HG03442 (cell line): Measurements from ENCODE around the gene THOC2.
"Not testable (repeated sequence)": the region's sequence is repeated elsewhere in the genome, so short reads cannot be mapped to it uniquely, and the experiment has no call there.

Experiments
- ATAC-seq: cut with Tn5 transposase; IDR thresholded peaks from one replicate; pipeline ENCODE4 v1.9.1; 2021; ENCODE audit warnings: mild to moderate bottlenecking, moderate library complexity; ENCODE audit not compliant: unreplicated experiment

The THOC2 gene

GRCh38 chrX:123732670-123733363, at the start of gene THOC2:
Gene THOC2 (minus strand): TSS chrX:123733052. CDS start chrX:123733022, 30 bp downstream.
- ATAC-seq, result peak; percentile 89

GRCh38 chrX:123781786-123782185, 48.9 kb upstream of the THOC2 start:
- ATAC-seq, result not testable (repeated sequence)

DNA sequence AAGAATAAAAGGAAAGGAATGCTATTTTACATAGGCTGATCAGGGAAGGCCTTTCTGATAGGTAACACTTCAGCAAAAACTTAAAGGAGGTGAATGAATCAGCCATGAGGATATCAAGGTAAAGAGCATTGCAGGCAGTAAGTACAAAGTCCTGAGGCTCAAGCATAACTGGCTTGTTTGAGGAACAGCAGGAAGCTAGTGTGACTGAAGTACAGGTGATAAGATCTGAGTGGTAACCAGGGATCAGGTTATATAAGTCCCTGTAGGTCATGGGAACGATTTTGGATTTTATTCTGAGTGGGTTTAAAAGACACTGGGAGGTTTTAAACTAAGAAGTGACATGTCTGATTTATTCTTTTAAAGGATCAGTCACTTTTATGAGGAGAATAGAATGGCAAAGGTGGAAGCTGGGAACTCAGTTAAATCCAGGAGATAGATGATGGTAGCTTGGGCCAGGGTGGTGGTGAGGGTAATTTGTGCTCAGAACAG, 47.1 kb upstream of the THOC2 start:
- ATAC-seq, result no peak

DNA sequence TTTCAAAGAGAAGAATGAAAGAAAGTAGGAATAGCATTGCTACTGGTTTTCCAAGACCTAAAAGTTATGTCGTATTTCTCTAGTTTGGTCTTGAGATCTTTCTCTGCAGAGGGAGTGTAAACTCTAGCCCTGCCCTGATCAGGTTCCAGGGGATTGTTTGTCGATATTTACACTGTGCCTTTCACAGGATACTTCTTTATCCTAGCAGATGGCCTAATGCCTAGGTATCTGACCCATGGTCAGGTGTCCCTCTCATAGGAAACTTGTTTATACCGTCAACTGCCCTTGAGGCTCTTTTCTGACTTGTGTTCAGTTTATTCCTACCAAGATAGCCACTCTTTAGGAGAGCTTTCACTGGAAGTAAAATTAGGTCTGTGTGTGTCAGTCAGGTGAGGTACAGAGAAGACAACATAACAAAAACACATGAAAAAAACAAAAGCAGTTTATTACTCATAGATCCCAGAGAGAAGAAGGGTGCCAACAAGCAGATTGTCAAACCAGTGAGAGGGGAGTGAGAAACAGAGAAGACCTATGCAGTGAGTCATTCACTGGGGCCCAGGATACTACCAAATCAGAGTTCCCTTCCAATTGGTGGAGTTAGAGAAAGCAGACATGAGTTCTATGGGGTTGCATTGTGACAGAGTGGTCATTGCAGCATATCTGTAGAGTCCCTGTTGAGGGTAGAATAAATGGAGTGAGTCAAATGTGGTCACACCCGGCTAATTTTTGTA, 40.6 kb upstream of the THOC2 start:
- no peak for ATAC-seq

DNA sequence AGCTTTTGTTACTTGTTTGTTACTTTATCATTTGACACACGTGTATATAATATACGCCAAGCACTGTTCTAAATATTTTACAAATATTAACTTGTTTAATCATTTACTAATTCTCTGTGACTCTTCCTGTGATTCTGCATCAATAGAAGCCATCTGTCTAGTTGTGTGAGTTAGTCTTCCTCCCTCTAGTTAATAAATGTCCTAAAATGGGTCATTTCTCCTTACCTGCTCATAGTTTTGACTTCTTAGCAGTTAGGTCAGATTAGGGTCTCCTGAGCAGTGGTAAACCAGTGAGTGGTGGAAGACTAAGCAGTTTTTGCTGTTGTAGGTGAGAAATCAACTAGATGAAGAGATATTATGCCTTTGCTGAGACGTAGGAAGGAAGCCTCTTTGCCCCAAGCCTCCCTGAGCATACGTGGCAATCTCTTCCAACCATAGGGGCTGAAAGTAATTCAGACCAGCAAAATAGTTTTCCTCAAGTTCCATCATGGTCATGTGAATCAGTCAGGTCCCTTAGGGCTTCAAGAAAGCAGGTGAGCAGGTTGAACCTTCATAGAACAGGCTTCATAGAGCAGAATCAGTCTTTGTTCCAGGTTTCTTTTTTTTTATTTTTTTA, 38.7 kb upstream of the THOC2 start:
- ATAC-seq, result no peak

GRCh38 chrX:123764967-123765871, 32.4 kb upstream of the THOC2 start:
- ATAC-seq, result peak; percentile 94

DNA sequence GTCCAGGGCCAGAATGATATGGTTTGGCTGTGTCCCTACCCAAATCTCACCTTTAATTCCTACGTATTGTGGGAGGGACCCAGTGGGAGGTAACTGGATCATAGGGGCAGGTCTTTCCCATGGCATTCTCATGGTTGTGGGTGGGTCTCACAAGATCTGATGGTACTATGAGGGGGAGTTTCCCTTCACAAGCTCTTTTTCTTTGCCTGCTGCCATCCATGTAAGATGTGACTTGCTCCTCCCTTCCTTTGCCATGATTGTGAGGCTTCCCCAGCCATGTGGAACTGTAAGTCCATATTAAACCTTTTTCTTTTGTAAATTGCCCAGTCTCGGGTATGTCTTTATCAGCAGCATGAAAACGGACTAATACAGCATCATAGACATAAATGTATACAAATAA, 27.0 kb upstream of the THOC2 start:
- ATAC-seq, result not testable (repeated sequence)

DNA sequence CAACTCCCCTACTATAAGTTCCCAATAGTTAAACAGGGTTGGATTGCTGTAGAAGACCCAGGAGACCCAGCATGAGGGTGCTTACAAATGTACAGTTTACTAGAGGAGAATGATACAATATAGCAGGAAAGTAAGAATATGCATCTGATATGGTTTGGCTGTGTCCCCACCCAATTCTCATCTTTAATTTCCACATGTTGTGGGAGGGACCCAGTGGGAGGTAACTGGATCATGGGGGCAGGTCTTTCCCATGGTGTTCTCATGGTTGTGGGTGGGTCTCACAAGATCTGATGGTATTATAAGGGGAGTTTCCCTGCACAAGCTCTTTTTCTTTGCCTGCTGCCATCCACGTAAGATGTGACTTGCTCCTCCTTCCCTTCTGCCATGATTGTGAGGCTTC, 24.9 kb upstream of the THOC2 start:
- ATAC-seq, result not testable (repeated sequence)

DNA sequence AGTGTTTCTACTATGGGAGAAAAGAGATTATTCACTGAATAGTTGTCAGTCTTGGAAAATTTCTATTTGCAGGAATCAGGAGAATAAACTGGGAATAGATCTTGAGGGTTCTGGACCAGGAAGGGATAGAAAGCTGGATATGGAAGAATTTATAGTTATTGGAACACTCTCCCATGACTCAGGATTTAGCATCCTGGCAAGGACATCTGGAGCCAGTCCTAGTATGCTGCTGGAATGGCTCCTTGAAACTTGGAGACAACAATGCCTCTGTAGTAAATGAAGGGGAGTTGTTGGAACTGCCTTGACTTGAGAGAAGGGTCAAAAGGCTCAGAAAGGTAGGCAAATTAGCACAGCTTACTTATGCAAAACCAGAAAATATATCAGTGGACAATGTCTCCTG, 23.5 kb upstream of the THOC2 start:
- no peak for ATAC-seq

DNA sequence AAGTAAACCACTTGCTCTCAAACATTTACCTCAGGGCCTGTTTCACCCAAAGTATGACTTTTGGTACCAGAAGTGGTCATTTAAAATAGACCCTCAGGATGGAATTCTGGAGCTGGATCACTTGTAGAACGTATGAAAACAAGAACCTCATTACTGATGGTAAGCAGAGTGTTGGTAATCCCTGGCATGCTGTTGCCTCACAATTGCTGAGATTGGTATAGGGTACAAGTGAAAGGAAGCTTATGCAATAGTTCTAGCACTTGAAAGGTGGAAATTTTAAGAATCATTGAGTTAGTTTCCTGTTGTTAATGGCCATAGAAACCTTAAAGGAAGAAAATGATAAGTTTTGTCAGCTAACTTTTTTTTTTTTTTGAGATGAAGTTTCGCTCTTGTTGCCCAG, 22.3 kb upstream of the THOC2 start:
- ATAC-seq, result no peak

GRCh38 chrX:123753656-123754350, 21.0 kb upstream of the THOC2 start:
- ATAC-seq, result no peak

- no peak for ATAC-seq
These were observed 16.8 kb upstream of the THOC2 start for GRCh38 chrX:123749643-123750042.

DNA sequence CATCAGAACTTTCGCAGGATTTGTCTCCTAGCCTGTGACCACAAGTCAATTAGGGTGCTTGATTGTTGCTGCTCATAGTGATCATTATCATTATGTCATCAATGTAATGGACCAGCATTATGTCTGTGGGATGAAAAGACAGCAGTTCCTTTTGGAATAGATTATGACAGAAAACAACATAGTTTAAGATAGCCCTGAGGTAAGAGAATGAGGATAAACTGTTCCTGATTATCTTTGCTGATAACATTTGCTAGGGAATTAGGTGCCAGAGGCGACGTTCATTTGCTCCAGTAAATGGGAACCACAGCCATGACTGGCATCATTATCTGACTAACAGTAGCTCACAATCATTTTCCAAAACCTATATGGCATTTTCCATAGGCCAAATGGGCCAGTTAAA, 12.7 kb upstream of the THOC2 start:
- no peak for ATAC-seq

DNA sequence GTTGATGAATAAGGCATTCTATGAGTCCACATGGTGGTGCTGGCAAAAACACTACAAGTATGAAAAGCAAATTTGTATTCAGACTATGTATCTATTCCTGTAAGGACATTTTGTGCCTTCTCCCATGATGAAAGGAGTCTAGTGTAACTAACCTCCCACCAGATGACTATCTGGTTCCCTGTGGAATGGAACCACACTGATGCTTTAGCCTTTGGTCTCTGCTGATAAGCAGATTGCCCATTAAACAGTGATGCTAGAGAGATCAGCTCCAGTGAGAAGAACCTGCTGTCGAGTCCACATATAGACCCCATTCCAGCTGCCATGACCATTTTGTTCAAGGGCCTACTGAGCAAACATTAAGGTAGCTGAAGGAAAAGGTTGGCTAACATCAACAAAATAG, 10.5 kb upstream of the THOC2 start:
- no peak for ATAC-seq

- ATAC-seq, result no peak
These were observed 9.6 kb upstream of the THOC2 start for GRCh38 chrX:123742440-123742839.

- no peak for ATAC-seq
These were observed 7.7 kb upstream of the THOC2 start for GRCh38 chrX:123740536-123740935.

DNA sequence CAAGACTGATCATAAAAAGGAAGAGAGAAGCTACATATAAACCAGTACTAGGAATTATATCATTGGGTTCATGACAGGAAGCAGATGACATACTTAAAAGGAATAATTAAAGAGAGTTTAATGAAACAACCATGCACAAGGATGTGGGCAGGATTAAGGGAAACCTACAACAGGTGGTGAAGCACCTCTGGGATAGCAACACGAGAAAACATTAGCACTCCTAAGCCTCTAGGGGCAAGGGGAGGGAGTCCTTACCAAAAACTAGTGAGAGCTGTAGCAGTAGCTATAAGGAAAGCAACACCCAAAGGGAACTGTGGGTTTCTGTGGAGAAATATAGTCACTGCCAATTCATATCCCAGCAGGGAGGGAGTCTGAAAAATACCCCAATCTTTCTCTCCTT, 7.2 kb upstream of the THOC2 start:
- no peak for ATAC-seq

DNA sequence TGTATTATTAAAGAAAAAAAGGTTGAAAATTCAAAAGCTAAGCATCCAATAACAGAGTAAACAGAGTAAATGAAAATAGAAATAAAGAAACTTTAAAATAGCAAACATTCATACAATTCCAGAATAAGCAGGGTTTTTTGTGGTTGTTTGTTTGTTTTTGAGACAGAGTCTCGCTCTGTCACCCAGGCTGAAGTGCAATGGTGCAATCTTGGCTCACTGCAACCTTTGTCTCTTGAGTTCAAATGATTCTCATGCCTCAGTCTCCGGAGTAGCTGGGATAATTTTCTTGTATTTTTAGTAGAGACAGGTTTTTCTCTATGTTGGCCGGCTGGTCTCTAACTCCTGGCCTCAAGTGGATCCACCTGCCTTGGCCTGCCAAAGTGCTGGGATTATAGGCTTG, 6.6 kb upstream of the THOC2 start:
- ATAC-seq, result no peak

GRCh38 chrX:123738378-123738940, 5.6 kb upstream of the THOC2 start:
- no peak for ATAC-seq

GRCh38 chrX:123736333-123736921, 3.6 kb upstream of the THOC2 start:
- no peak for ATAC-seq
